DND-41 (cell line): ENCODE measurements around the gene SHANK3.

ENCODE experiments used
- EZH2 ChIP-seq: IDR thresholded peaks from 3 replicates; pipeline ENCODE4 v1.6.1; 2012; ENCODE audit warnings: borderline replicate concordance, low read depth, mild to moderate bottlenecking, moderate library complexity, low read length, inconsistent platforms; ENCODE audit not compliant: severe bottlenecking
- TF ChIP-seq, protein P1 (sequence below): IDR thresholded peaks from 2 replicates; pipeline ENCODE4 v1.5.1; 2012; ENCODE audit warnings: borderline replicate concordance, low read length, moderate library complexity, mild to moderate bottlenecking; ENCODE audit not compliant: poor library complexity, severe bottlenecking; ENCODE audit errors: extremely low read depth

DNA sequence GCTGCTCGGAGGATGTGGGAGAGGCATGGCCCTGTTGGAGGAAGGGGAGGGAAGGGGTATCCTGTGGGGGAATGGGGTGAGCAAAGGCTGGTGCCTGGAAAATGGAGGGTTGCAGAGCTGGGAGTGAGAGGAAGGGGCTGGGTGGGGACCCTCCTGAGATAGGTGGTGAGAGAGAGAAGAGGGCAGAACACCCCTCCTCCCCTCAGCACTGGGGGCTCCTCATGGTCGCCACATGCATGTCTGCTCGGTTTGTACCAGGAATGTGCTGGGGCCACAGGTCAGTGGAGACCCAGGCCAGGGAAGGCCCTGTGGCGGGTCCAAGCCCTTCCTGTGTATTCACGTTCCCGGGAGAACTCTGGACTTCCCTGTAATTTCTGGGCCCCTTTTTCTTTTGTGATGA is 37.6 kb downstream of the SHANK3 start:
- TF ChIP-seq, protein P1, sequence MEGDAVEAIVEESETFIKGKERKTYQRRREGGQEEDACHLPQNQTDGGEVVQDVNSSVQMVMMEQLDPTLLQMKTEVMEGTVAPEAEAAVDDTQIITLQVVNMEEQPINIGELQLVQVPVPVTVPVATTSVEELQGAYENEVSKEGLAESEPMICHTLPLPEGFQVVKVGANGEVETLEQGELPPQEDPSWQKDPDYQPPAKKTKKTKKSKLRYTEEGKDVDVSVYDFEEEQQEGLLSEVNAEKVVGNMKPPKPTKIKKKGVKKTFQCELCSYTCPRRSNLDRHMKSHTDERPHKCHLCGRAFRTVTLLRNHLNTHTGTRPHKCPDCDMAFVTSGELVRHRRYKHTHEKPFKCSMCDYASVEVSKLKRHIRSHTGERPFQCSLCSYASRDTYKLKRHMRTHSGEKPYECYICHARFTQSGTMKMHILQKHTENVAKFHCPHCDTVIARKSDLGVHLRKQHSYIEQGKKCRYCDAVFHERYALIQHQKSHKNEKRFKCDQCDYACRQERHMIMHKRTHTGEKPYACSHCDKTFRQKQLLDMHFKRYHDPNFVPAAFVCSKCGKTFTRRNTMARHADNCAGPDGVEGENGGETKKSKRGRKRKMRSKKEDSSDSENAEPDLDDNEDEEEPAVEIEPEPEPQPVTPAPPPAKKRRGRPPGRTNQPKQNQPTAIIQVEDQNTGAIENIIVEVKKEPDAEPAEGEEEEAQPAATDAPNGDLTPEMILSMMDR, result no peak
- no peak for TF ChIP-seq EZH2
